GM18867 (cell line): Measurements from ENCODE around the gene POLR2F.

Experiments used
- ATAC-seq: cut with Tn5 transposase; IDR thresholded peaks from one replicate; pipeline ENCODE4 v1.9.1; 2021; ENCODE audit warnings: mild to moderate bottlenecking, moderate library complexity; ENCODE audit not compliant: unreplicated experiment

The POLR2F gene

DNA sequence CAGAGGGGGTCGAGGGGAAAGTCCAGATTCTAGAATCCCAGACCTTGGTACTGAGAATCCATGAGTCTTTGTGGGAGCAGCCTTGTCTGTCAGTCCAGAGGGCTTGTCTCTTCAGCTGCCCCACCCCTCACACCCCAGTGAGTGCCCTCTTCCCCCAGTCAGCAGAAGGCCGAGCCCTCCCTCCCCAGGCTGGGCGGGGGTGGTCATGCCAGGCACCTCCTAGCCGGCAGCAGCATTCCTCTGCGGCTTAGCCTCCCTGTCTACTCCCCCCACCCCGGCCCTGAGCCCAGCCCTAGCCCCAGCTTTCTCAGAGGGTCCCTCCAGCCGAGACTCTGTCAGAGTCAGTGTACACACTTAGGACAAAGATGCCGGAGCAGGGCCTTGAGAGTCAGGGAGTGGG lies 26.3 kb downstream of the POLR2F start:
- ATAC-seq = no peak

DNA sequence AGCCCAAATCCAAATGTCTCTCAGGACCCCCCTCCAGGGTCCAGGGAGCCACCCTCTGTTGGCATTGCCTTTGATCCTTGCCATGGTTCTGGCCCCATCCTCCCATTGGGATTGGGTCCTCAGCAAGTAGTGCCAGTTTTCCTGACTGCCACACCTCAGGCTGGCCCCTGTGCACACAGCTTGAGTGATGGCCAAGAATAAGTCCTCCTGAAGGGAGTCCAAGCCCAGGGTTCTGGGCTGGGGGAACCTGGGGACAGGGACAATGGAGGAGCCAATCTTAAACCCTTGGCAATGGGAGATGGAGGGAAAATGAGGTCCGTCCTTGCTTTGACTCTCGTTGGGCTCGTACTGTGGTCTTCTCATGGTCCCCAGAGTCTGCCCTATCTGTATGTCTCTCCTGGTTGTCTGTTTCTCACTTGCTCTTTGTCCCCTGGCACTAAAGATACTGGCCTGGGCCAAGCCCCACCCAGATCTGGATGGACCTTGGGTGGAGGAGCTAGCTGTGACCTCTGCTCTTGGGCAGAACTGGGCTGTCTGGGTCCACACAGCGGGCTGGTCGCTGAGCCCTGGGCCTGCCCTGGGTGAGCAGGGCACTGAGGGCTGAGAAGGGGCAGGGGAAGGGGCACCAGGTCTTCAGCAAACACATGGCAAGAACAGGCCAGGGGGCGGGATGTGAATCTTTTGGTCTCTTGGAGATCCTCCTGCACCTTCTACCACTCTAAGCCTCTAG lies 27.9 kb downstream of the POLR2F start:
- no peak for ATAC-seq

DNA sequence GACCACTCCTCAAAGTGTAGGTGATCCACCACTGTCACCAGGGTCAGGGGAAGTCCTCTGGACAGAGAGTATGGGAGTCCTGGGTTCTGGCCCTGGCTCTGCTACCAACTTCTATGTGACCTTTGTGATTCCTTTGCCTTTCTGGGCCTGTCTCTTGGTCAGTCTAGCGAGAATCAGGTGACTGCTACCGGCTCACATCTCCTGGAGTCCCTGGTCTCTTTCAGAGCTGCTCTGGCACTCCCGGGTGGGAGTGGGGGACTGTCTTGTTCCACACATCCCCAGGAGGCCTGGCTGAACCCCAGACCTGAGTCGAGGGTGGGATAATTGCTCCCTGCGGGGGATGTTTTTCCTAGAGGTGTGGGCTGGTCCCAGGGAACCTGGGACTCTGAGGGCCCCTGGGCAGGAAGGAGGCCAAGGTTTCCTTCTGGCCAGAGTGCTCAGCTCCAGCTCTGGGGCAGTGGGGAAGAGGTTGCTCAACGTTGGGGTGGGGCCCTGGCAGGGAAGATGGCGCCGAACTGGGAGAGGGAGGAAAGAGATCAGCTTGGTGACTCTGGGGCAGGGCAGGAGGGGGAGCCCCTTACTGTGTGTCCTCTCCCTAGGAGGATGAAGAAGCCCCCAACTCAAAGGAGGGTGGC lies 28.8 kb downstream of the POLR2F start:
- ATAC-seq = no peak

DNA sequence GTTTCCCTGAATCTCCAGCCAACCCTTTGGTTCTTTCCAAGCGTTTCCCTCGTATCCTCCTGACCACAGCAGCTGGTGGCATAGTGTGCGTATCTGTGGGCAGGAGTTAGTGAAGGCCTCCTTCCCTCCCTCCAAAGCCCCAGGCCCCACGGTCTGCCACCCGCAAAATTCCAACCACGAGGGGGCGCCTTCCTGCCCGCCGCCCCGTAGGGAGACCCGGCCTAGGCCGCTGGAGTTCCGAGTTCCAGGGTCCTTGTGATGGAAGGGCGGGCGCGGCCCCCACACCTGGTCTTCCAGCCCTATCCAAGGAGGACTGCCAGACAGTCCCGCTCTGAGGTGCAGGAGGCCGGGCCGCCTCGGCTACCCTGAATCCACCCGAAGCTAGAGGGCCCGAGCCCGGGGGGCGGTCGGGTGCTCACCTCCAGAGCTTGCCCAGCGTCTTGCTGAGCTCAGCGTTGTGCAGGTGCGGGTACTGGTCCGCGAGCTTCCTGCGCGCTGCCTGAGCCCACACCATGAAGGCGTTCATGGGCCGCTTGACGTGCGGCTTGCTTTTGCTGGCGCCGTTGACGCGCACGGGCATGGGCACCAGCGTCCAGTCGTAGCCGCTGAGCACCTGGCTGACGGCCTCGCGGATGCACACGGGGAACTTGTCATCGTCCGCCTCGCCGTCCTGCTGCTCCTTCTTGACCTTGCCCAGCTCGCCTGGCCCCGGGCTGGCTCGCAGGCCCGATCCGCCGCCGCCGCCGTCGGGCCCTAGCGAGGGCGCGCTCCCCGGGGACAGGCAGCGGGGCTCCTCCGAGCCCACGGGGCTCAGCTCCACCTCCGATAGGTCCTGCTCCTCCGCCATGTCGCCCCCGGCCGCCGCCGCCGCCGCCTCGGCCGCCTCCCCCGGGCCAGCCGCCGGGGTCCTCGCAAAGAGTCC lies 29.7 kb downstream of the POLR2F start:
- no peak for ATAC-seq

DNA sequence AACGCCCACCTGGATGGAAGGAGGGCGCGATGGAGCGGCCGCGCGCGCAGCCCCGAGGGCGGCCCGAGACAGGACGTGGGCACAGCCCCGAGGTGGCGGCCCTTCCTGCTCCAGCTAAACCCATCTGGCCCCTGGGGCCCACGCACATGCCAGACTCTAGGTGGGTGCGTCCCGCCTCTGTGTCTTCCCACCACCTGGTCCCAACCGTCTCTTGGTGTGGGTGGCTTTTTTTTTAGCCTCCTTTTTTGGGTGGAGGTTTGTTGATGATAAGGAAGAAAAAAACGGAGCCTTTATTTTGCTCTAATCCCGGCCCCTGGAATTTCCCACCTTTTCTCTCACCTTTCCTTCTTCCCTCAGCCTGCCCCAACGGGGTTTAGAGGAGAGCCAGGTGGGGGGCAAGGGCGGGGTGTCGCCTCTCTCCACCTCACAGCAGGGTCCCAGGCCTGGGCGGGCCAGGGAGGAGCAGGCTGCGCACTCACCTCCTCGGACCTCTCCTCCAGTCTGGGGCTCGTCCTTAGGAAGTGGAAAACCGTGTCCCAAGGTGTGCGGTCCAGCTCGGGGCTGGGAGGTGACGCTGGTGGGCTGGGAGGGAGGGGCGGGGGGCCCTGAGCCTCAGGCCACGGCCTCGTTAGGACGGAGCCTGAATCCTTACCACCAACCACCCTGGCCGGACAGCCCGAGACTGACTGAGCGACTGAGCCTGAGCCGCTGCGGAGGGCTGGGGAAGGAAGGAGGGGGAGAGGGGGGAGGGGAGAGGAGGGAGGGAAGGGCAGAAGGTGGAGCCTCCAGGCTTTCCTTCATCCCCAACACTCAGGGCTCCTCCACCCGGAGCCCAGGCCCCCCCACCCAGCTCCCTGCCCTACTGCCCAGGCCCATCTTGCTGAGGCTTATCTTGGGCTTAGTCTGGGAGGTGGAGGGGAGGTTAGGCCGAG lies 30.6 kb downstream of the POLR2F start, which contains the start of gene SOX10:
TSS of gene SOX10 (minus strand) at position 696 of the 932 bp plus-strand sequence. CDS start 771 bp downstream, outside the sequence.
- no peak for ATAC-seq

DNA sequence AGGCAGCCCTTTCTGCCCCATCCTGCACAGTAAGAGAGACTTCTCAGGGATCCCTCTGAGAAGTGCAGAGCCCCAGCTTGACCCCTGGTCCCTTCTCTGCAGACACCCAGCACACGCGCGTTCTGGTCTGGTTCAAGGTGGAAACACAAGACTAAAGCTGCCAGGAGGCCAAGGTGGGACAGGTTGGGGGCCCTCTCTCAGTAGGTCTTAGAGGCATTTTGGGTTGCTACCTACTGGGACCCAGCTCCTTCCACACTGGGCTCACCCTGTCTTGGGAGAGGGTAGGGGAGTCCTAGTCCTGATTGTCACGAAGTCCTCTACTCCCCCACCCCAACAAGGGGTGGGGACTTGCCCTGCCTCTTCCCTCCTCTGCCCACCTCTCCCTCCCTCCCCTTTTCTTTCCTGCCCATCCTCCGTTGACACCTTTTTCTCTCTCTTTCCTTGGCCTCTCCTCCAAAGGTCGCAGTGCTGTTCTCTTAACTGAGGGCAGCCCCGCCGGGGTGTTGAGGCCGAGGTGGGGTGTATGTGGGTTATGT lies 31.6 kb downstream of the POLR2F start:
- ATAC-seq = no peak

DNA sequence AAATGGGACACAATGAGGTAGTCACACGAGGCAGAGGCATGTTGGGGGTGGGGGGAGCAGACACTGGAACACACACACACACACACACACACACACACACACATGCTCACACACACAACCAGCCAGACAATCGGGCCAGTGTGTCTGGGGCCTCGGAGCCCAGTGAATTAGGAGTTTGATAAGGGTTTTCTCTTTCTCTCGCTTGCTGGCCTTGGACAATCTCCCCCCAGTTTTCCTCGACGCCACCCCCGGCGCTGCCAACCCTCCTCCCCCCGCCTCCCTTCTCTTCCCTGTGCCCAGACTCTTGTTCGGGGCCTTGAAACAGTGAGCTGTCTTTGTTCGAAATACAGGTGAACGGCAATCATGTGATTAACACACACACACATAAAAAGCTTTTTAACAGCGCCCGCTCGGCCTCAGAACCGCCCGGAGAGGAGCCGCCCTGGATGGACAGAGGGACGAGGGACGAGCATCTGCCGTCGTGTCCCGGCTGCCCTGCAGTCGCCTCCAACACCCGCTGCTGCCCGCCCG lies 32.3 kb downstream of the POLR2F start:
- no peak for ATAC-seq

DNA sequence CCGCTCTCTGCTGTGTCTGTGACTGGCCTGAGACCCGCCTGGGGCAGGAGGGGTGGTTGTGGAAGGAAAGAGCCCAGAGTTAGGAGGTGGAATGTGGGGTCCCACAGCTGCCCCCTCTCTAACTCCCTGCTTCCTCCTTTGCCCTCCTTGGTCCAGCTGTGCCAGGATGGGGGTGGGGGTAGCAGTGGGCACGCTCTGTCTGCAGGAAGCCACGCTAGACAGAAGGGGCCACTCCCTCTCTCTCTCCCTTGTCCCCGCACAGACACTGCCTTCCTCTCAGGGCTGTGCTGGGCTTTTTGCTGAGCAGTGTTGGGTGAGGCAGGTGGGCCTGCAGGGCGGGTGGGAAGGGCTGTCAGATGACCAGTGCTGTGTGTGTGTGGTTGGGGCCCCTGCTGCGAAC lies 32.9 kb downstream of the POLR2F start:
- no peak for ATAC-seq

DNA sequence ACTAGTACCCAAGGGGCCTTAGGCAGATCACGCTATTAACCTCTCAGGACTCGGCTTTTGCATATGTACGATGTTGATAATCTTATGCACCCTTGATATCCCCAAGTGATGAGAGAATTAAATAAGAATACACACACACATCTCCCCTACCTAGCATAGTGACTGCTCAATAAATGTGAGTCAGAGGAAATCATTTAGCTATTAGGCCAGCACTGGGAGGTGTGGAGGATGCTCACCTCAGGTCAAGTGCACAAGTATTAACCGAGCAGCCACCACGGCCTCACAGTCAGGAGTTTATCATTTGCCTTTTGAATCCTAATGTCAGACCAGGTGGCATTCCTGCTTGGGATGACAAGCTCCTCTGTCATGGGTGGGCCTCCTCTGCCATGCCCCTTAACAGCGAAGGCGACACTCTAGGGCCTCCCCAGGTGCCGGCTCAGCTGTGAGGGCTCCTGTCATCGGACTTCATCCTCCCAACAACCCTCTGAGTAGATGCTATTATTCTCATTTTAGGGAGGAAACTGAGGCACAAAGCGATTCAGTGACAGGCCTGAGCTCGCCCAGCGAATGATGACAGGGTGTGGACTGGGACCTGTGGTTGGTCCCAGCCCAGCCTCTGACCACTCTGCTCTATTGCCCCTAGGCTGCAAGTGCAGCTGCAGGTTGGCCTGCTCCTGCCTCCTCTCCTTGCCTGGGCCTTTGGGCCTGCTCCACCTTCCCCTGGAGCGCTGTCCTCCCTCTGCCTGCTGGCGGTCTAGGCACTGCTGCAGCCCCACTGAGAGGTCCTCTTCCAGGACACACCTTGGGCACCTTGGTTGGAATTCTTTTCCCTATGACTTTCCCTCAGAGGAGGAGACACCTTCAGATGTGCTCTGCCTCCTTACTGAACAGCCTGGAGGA lies 35.9 kb downstream of the POLR2F start:
- no peak for ATAC-seq

DNA sequence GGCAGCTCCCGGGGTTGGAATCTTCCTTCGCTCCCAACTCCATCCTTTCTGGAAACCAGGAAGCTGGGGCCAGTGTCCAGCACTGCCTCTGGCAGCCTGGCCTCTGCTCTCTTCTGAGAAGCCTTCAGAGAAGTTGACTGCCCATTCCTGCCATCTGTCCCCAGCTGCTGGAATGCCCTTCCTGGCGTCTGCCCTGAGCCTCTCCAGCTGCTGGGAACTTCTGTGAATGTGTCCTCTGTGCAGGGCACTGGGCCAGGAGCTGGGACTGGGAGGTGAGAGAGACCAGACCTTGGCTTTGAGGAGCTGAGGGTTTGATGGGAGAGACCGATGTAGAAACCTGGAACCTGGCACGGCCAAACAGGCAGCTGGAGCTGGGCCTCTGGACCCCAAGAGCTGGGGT lies 36.8 kb downstream of the POLR2F start:
- ATAC-seq = no peak

DNA sequence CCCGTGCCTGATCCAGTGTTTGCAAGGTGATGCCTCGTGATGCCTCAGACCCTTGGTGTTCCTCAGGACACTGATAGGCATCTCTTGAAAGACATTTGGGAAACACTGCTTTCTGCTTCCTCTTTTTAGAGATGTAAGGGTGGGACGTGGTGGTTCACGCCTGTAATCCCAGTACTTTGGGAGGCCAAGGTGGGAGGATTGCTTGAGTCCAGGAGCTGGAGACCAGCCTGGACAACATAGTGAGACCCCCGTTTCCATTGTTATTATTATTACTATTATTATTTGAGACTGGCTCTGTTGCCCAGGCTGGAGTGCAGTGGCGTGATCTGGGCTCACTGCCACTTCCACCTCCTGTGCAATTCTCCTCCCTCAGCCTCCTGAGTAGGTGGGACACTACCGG lies 37.4 kb downstream of the POLR2F start:
- no peak for ATAC-seq

DNA sequence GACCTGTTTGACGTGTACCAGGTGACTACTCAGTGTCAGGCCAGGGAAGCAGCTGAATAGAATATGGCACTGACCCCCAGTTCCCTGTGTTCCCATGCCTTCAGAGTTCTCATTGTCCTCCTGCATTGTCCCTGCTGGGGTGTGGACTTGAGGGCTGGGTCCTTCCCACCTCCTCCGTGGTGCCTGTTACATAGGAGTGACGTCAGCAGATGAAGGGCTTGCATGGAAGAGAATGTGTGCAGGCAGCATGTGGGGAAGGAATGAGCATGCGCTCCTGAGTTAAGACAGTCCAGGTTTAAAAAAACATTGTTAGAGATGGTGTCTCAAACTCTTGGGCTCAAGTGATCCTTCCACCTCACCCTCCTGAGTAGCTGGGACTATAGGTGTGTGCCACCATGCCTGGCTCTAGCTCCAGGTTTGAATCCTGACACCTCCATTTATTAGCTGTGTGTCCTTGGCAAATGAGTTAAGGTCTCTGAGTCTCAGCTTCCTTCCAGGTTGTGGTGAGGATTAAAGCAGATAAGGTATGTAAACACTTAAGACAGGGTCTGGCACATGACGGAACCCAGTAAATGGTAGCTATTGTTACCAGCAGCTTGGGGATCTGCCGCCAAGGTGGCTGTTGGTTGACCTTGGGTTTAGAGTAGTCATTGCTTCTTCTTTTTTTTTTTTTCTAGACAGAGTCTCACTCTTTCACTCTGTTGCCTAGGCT lies 38.4 kb downstream of the POLR2F start:
- ATAC-seq = no peak

DNA sequence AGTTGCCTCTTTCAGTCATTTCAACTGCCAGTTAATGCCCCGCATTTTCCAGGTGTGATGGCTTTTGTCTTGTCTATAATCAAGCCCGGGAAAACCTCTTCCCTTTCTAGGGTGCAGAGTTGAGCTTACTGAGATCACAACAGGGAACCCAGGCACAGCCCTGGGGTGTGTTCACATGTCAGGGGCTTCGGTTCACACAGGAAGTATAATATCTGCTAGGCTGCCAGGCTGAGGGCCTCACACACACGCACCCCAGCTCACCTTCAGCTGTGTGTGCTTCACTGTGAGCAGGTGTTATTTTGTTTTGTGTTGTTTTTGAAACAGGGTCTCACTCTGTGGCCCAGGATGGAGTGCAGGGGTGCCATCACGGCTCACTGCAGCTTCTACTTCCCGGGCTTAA lies 40.5 kb downstream of the POLR2F start:
- ATAC-seq = no peak

DNA sequence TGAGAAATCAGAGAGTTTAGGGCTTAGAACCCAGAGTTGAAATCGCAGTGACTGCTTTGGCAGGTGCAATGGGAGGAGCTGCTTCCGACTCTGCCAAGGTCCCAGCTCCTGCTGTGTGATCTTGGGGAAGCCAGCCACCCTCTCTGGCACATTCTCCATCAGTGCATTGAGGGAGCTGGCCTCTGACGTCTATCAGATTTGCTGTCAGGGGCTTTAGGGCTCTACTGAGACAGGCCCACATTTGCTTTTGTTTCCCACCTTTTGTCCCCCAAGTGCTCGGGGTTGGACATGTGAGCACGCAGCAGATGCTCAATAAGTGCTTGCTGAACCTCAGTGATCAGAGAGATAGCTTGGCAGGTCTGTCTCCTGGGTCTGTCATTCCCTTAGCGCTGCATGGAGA lies 41.5 kb downstream of the POLR2F start:
- no peak for ATAC-seq

DNA sequence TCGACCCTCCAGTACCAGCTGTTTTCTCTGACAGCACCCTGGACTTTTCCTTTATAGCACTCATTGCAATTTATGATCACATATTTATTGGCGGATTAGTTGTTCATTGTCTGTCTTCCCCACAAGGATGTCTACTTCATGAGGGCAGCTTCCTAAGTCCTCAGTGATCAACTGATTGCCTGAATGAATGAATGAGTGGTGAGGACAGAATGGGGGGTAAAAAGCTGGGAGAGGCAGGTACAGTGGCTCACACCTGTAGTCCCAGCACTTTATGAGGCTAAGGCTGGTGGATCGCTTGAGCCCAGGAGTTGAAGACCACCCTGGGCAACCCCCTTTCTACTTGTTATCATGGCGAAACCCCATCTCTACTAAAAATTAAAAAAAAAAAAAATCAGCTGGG lies 42.0 kb downstream of the POLR2F start:
- no peak for ATAC-seq

DNA sequence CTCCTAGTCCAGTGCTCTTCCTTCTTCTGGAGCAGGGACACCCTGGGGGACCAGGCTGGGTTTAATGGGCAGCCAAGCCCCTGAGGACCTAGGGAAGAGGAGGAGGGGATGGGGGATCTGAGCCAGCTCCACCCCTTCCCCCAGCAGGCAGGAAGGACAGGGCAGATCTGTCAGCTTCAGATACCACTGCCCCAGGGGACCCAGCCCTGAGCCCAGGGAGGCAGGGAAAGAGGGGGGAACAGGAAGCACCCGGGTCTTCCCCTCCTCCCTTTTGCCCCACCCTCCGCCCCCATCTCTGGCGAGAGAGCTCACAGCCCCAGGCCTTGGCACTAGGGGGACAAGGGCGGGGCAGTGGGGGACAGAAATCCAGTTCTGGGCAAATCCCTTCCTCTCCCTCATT lies 42.6 kb downstream of the POLR2F start:
- no peak for ATAC-seq

DNA sequence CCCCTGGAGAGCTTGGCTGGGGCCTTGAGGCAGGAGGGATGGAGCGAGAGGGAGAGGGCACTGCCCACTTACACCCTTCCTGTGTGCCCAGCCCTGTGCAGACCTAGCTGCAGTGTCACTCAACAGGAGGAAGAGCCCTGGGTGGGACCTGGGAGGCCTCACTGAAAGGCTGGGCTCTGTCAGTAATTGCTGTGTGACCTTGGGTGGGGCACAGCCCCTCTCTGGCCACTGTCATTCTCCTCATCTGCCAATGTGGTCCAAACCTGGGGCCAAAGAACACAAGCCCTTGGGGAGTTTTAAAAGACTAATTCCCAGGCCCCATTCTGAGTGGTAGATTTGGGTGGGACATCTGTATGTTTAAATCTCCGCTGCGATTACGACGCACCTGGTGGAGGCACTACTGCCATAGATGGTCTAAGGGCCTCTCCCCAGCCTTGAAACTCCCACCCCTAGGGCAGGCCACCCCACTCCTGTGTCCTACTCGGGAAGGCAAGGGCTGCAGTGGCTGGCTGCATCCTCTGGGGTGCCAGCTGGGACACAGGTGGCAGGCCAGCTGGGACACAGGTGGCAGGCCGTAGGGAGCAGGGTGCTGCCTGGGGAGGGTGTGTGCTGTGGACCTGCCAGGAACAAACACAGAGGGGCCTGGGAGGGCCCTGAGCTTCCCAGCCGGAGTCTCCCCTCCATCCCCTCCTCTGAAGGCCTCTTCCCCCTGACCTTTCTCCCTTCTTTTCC lies 43.2 kb downstream of the POLR2F start:
- ATAC-seq = no peak

DNA sequence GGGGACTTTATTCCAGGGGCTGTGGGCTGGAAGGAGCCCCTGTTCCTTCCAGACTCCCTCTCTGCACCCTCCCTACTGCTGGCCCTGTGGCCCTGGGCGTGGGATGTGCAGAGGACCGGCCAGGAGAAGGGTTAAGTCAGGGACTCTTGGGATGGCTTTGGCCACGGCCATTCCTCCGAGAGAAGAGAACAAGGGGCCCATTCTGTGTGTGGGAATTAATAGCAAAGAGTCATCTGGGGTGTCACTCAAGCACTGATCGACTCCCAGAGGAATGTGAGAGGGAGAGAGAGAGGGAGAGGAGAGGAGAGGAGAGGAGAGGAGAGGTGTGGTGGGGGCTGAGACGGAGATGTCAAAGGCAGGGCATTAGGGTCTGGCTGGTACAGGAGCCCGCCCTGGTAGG lies 45.0 kb downstream of the POLR2F start:
- ATAC-seq = no peak
